COLO829 (cell line): ENCODE measurements around the gene CAPN9.
"Not testable (repeated sequence)": the region's sequence is repeated elsewhere in the genome, so short reads cannot be mapped to it uniquely, and the experiment has no call there.

Experiments used
- DNase-seq: peaks from one replicate; pipeline ENCODE4 v3.0.0; 2012; ENCODE audit warnings: low spot score

CAPN9 gene, protein sequence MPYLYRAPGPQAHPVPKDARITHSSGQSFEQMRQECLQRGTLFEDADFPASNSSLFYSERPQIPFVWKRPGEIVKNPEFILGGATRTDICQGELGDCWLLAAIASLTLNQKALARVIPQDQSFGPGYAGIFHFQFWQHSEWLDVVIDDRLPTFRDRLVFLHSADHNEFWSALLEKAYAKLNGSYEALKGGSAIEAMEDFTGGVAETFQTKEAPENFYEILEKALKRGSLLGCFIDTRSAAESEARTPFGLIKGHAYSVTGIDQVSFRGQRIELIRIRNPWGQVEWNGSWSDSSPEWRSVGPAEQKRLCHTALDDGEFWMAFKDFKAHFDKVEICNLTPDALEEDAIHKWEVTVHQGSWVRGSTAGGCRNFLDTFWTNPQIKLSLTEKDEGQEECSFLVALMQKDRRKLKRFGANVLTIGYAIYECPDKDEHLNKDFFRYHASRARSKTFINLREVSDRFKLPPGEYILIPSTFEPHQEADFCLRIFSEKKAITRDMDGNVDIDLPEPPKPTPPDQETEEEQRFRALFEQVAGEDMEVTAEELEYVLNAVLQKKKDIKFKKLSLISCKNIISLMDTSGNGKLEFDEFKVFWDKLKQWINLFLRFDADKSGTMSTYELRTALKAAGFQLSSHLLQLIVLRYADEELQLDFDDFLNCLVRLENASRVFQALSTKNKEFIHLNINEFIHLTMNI

DNA sequence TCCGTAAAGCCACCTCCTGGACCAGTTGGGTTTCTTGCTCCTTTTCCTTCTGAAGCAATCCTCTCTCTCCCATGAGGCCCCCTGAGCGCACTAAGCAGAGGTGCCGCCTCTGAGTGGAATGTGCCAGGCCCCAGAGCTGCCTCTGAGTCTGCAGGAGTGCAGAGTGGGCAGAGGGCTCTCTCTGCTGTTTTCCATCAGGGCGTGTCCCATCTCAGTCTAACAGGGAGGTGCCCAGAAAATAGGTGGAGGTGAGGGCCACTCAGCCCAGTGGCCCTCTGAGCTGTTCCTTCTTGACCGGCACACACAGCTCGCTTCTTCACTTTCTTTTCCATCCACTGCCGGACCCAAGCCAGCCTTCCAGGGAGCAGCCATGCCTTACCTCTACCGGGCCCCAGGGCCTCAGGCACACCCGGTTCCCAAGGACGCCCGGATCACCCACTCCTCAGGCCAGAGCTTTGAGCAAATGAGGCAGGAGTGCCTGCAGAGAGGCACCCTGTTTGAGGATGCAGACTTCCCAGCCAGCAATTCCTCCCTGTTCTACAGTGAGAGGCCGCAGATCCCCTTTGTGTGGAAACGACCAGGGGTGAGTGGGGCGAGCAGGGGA is at the start of gene CAPN9:
Gene CAPN9 (plus strand): TSS at position 262 of the 604 bp plus-strand sequence. CDS start 109 bp downstream, at position 371.
- DNase-seq, result no peak

DNA sequence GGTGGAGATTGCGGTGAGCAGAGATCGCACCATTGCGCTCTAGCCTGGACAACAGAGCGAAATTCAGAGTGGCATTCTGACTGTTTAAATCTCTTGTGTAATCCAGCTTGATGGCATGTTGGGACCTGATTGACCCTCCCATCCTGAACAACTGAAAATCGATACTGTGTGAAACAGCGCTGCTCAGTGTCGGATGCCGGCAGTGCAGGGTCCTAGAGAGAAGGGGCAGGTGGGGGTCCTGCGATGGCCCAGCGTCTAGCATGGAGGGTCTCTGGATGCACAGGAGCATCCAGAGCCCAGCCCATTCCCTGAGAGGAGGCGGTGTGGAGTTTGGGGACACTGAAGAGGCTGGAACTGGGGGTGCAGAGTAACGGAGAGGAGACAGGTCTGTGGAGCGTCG is 49.1 kb upstream of the CAPN9 start:
- DNase-seq, result no peak

DNA sequence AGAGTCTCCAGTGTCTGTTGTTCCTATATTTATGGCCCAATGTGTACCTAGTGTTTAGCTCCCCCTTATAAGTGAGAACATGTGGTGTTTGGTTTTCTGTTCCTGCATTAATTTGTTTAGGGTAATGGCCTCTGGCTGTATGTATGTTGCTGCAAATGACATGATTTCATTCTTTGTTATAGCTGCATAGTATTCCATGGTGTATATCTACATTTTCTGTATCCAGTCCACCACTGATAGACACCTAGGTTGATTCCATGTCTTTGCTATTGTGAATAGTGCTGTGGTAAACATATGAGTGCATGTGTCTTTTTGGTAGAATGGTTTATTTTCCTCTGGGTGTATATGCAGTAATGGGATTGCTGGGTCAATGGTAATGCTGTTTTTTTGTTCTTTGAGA is 48.2 kb upstream of the CAPN9 start:
- DNase-seq, result not testable (repeated sequence)

DNA sequence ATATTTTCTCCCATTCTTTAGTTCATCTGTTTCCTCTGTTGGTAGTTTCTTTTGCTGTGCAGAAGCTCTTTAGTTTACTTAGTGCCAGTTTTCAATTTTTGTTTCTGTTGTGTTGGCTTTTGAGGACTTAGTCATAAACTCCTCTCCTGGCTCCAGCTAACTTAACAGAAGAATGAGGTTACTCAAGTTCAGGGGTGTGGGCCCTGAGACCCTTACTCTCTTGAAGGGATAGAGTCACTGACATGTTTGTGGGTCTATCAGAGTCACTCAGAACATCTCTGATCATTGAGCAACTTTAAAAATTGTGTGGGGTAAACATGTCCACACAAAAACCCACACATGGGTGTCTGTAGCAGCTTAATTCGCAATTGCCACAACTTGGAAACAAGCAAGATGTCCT is 47.5 kb upstream of the CAPN9 start:
- no peak for DNase-seq

DNA sequence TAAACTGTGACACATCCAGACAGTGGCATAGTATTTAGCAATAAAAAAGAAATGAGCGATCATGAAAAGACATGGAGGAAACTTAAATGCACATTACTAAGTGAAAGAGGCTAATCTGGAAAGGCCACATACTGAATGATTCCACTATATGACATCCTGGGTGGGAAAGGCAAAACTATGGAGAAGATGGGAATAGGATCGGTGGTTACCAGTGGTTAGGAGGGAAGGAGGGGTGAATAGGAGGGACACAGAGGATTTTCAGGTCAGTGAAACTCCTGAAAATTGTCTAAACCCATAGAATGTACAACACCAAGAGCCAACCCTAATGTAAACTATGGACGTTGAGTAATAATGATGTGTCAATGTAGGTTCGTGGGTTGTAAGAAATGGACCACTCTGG is 47.1 kb upstream of the CAPN9 start:
- DNase-seq, result no peak

DNA sequence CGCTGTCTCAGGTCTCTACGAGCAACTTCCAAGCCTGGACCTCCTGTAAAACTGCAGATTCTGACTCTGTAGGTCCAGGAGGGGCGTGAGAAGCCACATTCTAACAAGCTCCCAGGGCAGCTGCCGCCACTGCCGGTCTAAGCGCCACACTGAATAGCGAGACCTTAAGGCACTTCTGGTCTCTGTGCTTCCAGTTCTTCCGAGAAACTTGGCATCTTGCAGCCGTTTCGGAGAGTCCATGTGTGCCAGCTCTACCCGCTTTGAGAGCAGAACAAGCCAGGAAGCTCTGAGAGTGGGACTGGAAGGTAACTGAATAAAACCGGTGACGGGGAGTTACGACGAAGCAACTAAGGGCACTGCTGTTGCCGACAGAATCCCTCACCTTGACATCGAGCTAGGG is 45.8 kb upstream of the CAPN9 start:
- no peak for DNase-seq

DNA sequence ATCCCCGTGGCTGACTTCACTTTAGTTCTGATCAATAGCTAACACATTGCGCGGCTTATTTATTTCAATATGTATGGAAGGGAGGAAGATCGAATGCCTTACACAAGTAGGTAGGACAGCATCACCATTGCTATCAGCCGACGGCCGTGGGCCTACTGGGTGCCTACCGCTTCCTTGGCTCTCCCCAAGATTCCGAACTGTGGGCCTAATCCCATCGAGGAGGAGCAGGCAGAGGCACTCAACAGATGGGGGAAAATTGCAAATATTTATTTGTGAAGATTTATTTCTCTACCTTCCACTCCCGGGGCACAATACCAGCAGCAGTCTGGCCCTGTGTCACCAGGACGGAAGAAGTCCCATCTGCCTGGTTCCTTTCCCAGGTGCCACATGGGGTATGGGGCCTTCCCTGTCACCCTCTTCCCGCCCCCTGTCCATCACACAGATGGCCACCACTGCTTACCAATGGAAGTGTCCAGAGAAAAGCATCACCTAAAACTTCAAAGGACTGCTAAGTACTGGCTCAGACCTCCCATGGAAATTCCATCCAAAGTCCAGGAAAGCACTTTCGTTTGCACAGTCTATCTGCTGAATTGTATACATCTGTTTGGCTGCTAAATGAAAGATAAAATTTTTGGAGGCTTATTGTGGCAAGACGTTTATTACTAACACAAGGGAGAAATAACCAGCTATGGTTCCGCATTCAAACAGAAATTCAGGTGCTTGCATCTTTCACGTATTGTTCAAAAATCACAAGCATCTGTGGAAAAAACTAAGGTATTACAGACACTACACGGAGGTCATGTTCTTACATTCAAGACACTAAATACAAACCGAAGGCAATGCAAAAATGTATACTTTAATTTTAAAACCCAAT is 45.1 kb upstream of the CAPN9 start:
- DNase-seq, result no peak

DNA sequence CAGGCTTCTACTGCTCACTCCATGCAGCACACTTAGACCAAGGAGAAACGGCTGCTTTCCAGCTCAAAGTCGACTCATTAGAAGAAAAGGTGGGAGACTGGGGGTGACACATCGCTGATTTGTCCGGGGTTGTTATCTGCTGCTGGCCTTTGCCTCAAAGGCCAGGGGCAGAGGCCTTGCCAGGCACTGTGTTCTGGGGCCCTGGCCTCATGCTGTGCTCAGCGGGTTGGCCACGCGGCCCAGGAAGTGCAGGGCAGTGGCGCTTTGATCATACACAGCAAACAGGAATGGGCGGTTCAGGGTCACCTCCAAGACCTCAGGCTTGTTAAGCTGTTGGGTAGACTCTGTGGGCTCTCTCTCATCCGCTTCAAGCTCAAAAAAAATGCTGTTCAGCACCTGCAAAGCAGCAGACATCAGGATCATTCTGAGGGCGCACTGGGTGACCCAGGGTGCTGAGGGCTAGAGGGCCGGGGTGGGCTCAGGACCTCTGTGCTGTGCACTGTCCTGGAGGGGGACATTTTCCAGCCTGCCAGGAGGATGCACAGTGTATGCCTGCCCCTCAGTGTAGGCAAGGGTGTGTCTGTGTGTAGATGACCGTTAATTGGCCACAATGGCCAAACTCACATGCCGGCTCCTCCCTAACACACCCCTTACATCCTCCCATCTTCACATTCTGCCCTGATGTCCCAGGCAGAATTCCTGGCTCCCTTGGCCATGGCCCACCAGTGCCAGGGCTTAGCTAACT is 44.1 kb upstream of the CAPN9 start:
- DNase-seq, result no peak

DNA sequence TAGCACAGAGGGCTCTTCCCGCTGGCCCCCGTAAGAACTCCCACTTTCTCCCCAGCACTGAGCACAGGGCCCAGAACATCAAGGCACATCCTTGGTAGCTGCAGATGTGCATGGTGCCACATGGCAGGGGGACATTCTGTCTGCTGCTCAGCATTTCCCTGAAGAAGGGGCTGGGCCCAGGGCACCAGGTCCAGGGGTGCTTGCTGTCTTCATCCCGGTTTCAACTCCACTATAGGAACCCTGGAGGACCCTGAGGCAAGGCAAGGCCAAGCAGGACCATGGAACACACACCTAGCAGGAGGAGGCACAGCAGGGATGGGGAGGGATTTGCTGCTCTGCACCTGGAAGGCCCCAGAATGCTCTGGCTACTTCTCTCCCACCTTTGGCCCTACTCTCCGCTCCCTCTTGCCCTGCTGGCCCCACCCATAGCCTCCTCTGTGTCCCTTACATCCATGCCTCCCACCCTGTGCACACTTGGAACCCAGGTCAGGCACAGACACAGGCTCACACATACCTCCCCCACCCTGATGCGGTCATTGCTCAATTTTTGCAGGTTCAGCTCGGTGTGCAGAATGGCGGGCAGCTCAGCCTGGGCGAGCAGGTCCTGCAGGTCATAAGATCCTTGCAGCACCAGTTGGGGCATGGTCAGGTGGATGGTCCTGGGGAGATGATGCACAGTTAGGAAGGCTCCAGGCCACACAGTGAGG is 43.4 kb upstream of the CAPN9 start:
- DNase-seq, result no peak

DNA sequence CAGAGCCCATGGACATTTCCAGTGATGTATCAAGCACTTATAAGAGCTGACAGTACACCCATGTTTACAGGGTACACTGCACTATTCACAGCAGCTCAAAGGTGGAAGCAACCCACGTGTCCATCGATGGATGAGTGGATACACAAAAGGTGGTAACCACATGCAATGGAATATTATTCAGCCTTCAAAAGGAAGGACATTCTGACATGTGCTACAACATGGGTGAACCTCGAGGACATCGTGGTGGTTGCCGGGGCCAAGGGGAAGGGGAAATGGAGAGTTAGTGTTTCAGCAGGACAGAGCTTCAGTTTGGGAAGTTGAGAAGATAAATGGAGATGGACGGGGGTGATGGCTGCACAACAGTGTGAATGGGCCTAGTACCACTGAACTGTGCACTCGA is 42.4 kb upstream of the CAPN9 start:
- DNase-seq, result no peak

DNA sequence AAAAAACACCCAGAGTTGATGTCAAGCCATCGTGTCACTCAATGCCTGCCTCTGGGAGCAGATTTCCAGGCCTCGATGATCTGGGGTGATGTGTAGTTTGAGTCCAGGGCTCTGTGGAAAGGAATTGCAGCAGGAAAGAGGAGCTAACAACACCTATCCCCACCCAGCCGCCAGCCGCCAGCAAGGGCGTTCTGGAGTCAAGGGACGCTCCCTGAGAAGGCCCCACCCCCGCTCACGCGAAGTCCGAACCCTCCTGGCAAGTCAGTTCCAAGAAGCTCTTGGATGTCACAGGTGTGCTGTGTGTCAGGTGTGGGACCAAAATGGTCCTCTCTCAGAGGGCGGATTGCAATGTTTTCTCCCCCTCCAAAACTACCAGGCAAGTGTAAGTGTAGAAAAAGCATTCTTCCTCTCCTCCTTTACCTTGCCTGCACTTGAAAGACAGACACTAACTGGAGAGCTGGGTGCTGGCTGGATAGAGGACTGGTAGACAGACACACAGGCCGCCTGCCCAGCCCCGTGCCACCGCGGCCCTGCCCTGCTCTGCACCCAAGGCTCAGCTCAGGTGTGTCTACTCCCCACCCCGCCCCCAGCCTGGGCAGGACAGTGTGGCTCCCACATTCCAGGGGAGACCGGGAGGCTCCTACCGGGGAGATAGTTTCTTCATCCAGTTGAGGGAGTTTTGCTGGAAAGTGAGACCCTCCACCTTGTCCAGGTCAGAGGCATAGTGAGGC is 41.7 kb upstream of the CAPN9 start:
- DNase-seq, result no peak

DNA sequence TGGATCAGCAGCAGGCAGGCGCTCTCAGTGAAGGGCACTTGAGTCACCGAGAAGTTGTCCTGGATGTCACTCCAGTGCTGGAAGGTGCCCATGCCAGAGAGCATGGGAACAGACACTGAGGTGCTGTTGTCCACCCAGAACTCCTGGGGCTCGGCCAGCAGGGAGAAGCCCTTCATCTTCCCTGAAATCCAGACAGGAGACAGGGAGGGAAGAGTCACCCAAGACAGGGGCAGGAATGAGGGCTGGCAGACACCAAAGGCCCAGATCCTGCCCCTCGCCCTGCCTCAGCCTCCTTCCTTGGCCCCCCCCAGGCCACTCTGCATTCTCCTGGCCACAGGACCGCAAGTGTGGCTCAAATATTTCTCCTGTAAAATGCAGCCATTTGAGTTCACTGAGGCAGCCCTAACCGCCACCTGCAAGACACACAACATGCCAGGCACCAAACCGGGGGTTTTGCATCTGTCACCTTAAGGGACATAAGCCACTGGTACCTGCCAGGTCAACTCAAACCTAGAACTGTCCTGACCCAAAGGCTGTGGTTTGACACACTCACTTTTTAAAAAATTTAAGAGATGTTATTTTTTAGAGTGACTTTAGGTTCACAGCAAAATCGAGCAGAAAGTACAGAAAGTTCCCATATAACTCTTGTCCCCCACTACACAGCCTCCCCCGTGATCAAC is 41.0 kb upstream of the CAPN9 start:
- no peak for DNase-seq

DNA sequence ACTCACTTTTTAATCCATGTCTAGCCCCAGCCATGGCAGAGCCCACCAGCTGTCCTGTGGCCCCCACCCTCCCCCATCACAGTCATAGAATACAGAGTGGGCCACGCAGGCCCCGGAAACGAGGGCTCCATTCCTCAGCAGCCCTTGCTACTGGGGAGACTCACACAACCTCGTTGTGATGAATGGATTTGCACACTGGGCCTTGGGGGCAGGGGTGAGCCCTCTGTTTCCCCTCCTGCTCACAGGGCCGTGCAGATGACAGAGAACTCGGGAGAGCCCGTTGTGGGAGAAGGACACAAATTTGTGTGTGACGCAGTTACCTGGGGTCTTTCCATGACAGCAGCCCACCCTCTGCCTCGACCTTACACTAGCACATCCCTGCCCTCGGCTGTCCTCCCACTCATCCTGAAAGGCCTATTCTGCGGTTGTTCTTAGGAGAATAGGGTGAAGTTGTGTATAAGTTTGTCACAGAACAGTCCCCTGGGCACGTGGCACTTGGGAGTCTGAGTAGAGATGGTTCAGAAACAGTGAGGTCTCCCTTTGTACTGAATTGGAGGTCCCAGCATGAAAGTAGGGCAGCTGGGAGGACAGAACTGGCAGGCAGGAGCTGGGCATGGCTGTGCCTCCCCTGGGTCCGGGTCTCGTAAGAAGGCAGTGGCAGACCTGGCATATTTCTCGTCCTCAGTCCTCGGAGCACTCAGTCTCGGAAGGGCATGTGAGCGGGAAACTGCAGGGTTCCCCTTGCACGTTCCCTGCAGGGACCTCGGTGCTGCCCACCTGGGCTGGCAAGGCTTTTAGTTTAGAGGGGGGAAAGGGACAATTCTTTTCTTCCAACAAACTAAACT is 40.1 kb upstream of the CAPN9 start:
- DNase-seq, result no peak

DNA sequence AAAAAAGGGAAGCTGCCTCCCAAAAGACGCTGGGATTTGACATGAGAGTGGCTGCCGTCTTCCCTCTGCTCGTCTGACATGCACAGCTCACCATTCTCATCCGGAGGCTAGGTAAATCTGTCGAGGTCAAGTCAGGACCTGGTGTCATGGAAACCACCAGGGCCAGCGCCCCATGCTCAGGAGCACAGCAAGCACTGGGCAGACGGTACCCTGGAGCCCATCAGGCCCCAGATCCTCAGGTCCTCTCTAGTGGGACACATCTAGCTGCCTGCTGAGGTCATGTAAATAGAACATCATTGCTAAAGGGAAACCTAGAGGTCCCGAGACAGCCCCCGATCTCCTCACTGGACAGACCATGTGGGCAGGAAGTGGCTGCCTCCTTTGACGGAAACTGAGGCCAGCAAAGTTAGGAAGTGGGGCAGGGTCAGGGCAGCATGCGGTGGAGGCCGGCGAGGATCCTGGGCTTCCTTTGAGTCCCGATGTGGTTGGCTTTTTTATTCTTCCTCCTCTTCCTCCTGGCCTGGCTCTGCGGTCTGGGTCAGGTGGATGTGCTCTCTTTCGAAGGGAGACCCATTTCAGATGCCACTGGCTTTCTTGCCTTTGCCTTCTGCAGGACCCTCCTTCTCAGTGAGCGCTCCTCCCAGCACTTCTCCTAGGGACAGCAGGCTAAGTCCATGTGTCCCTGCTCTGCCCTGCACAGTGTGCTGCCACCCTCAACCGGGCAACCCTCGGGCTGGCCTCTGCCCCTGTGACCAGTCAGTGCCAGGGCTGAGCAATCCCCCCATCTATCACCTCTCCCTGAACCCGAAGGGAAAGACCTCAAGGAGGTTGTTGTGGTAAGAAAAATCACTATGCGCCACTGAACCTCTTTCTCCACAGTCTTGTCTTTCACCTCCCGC is 39.2 kb upstream of the CAPN9 start:
- DNase-seq, result no peak

DNA sequence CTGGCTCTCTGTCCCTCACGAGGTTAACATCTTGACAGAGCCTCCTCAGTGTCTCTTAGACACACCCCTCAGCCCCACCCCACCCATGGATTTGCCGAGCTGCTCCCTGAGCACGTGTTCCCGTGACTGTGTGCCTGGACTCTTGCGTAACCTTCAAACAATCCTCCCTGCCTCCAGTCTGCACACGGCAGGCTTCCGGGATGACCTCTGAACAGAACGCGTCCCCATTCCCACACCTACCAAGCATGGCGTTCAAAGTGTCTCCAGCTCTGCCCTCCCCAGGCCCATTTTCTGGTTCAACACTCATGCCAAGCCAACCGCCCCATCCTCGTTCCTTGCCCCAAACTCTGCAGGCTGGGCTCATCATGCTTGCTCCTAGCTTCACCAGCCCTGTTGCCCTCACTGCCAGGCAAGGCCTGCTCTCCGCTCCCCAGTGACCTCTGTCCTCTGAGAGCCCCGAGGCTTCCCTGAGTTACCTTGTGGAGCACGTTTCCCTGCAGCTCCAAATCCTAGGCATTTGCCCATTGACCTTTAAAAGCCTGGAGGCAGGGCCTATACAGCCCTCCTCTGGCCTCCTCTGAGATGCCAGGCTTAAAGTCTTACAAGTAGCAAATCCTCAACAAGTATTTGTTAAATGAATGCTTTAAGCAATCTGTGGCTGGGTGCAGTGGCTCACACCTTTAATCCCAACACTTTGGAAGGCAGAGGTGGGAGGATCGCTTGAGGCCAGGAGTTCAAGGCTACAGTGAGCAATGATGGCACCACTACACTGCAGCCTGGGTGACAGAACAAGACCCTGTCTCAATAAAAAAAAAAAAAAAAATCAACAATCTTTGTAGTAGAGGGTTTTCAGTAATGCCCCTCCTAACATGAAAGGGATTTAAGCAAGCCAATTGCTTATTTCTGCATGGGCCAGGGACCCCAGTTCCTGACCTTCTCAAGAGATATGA is 38.3 kb upstream of the CAPN9 start:
- DNase-seq, result peak; percentile 48
